Colon (tissue), 2 donors: Measurements from ENCODE around the gene CUX1.
"Not testable (repeated sequence)": the region's sequence is repeated elsewhere in the genome, so short reads cannot be mapped to it uniquely, and the experiment has no call there.

Source experiments
- FAIRE-seq: peaks from 2 replicates; lab custom pipeline; 2012; peaks lifted over from hg19 to GRCh38; lab: Jason Lieb, UNC
- donor health status: control.
- donor health status: control.

Gene CUX1

DNA sequence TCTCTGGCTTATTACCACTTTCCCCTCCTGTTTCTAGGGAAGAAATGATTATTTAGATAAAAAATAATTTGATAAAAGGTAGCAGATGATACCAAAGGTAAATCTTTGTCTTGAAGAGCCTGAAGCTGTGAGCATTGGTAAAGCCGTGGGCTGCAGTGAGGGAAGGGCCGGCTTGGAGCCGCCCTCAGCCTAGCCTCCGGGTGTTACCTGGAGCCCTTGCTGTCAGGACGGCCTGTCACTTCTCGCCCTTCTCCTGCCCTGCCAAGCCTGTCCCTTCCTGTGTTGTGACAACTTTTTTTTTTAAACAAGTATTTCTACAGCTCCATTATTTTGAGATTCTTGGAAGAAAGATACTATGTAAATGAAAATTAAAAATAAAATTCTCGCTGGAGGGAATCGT is 7.0 kb downstream of the CUX1 start:
- FAIRE-seq = no peak

DNA sequence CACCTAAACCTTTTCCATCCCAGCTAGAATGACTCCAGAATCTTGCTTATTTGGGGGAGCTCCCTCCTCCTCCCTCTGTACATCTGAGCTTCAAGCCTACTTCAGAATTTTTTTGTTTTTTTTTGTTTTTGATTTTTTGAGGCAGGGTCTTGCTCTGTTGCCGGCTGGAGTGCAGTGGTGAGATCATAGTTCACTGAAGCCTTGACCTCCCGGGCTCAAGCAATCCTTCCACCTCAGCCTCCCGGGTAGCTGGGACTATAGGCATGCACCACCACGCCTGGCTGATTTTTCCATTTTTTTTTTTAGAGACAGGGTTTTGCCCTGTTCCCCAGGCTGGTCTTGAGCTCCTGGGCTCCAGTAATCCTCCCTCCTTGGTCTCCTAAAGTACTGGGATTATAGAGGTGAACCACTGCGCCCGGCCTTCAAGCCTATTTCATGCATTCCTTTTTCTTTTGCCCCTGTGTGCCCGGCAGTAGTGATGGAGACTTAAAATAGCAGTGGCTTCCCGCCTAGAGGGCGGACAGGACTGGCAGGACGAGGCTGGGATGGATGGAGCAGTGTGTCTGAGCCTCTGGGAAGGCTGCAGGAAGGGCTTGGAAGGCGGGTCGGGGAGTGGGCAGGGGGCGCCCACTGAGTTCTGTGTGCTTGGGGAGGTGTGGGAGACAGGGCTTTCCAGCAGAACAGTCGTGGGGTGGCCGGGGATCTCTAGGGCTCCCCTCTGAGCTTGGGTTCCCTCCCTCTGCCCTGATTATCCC is 8.8 kb downstream of the CUX1 start:
- FAIRE-seq = no peak

DNA sequence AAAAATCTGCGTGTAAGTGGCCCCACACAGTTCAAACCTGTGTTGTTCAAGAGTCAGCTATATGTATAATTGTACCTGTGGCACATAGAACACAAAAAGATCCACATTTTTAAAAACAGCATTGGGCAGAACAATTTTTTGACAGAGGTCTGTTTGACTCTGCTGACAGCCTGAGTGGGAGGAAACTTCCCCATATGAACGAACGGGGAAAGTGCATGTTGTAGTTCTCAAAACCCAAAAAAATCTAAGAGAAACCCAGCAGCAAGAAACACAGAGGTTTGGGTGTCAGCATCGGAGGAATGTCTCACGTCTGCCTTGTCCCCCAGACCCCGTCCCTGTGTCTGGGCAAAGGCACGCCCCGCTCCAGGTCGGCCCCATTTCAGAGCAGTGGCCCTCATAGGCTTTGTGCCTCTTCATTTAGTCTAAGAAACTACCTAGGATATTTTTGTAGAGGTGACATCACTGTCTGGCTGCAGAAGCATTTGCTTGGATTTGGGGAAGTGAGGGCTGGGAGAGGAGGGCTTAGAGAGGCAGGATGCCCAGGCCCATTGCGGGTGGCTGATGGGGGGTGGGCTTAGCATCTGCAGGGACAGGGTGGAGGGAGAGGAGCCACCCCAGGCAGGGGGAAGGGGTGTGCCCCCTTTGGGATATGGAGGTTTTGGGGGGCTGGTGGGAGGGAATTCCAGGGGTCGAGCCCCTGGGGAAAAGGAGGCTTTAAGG is 11.0 kb downstream of the CUX1 start:
- FAIRE-seq = no peak

DNA sequence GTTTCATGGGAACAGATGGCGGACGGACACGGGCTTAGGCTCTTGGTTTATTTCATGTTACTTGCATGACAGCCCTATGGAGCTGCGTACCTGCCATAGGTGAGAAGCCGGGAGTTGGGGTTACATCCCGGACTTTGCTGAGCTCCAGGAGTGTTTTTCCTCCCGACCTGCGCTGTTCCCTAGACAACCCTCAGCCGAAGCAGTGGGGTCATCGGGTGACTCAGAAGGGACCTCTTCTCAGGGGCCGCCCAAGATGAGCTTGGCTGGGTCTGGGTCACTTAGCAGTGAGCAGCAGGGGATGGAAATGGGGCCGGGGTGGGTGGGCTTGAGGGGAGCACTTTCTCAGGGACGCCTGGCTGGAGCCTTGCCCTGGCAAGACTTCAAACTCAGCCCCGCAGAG is 11.9 kb downstream of the CUX1 start:
- FAIRE-seq = no peak

DNA sequence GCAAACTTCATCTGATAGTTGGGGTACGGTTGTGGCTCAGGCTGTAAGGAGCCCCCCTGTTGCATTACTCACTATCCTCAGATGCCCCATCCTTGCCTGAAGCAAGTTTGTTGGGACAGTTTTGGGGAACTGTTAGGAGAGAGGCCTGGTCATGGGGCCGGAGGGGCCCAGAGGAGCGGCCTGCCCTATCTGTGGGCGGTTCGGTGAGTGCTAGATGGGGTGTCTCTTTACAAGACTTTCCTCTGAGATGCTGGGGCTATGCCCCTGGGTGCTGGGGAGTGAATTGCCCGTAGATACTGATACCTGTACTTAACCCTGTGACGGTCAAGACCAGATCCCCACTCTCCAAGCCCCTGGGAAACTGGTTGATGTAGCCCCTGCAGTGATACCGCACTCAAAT is 12.4 kb downstream of the CUX1 start:
- FAIRE-seq = no peak

DNA sequence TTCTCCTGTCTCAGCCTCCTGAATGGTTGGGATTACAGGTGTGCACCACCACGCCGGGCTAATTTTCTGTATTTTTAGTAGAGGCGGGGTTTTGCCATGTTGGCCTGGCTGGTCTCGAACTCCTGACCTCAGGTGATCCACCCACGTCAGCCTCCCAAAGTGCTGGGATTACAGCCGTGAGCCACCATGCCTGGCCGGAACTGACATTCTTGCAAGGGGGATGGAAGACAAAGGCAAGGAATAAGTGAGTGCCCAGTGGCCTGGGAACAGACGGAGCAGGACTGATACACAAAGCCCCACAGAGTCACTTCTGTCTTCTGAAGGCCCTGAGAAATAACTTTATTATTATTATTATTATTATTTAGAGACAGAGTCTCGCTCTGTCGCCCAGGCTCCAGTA is 14.0 kb downstream of the CUX1 start:
- not testable (repeated sequence) for FAIRE-seq

DNA sequence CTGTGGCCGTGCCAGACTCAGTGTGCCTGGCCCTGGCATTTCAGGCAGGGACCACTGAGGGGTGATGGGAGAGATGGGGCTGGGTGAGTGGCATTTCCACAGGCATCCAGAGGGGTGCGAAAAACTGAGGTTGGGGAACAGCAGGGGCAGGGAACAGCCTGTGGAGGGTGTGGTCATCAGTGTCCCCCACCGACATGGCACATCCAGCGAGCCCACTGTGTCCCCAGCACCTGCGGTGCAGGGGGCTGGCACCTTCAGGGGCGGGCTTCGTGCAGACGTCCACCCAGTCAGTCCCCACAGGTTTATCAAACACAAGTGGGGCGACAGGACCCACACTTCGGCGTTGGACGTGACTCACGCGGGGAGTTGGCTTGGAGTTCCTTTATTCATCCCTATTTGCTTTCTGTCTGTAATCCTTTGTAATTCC is 14.8 kb downstream of the CUX1 start:
- no peak for FAIRE-seq

DNA sequence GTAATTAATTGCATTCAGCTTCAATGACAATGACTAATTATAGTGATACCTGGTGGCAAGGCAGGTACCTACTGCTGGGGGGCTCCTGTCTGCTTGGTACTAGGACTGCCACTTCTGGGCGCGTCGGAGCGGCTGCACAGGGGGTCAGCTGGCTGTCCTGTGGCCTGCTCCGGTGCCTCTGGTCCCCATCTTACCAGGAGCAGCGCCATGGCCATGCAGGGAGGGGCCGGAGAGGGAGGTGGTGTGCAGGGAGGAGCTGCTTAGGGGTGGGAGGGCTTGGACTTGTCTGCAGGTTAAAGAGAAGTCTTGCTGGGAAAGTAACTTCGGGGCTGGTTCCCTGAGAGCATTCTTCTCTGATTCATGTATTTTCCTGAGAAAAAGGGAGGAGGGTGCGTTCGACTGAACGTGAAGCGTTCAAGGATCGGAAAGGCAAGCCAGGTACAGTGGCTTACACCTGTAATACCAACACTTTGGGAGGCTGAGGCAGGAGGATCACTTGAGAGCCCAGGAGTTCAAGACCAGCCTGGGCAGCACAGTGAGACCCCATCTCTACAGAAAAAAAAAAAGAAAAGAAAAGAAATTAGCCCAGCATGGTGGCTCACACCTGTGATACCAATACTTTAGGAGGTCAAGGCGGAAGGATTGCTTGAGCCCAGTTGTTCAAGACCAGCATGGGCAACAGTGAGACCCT is 15.4 kb downstream of the CUX1 start:
- no peak for FAIRE-seq

DNA sequence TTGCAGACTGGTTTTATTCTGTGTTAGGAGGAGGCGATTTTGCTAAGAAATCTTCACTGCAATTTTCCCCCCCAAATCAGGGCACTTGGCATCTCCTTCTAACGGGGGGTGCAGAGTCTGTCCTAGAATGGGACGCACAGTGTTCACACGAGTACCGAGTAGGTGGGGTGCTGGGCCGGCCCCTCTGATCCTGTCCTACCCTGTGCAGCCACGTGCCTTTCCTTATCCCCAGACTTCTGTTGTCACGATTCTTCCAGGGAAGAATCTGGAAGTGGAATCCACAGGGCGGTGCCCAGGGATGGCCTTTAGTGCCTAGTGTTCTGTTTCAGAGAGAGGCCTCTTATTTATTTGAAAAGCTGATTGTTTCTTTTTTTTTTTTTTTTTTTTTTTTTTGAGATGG is 16.4 kb downstream of the CUX1 start:
- no peak for FAIRE-seq

DNA sequence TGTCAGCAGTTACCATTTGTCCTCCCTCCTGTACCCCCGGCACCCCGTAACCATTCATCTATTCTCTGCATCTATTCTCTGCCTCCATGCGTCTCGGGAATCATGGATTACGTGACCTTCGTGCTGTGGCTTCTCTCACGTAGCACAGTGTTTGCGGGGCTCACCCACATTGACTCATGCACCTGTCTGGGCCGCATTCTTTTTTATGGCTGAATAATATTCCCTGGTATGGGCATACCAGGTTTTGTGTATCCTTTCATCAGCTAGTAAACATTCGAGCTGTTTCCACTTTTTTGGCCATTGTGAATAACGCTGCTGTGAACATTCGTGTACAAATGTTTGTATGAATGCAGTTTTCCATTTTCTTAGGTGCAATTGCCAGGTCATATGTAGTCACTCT is 17.7 kb downstream of the CUX1 start:
- no peak for FAIRE-seq

DNA sequence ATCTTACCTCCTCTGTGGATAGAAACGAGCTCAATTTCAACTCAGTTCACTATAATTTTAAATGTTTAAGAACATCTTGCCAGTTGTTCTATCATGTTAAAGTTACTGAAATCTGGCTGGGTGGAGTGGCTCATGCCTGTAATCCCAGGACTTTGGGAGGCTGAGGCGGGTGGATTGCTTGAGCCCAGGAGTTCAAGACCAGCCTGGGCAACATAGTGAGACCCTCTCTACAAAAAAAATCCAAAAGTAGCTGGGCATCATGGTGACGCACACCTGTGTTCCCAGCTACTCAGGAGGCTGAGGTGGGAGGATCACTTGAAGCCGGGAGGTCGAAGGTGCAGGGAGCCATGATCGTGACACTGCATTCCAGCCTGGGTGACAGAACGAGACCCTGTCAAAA is 20.0 kb downstream of the CUX1 start:
- FAIRE-seq = not testable (repeated sequence)

DNA sequence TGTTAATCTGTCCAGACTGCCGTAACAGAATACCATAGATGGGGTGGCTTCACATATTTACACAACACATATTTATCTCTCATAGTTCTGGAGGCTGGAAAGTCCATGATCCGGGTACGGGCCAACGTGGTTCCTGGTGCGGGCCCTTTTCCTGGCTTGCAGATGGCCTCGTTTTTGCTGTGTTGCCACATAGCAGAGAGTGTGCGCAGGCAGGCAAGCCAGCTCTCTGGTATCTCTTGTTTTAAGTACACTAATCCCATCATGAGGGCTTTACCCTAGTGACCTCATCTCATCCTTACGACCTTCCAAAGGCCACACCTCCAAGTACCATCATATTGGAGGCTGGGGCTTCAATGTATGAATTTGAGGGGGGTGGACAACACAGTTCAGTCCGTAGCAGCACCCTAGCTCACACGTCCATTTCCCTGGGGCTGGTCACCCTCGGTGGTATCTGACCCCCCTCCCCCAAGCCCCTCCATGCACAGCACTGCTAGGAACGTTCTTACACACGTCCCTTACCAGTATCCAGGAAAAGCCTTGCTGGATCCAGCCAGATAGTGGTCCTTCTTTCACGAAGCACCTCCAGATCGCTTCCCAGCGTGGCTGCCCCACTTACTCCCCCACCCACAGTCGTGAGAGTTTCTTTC is 21.5 kb downstream of the CUX1 start:
- no peak for FAIRE-seq

DNA sequence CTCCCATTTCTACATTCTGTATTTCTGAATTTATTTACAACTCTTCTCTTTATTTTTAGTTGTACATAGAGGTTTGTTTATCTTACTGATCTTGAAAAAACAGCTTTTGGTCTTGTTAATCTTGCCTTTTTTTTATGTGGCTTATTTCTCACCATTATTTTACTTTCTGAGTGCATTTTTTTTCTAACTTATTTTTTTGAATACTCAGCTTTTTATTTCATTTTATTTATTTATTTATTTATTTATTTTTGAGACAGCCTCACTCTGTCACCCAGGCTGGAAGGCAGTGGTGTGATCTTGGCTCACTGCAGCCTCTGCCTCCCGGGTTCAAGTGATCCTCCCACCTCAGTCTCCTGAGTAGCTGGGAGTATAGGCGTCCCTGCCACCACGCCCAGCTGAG is 23.9 kb downstream of the CUX1 start:
- no peak for FAIRE-seq

DNA sequence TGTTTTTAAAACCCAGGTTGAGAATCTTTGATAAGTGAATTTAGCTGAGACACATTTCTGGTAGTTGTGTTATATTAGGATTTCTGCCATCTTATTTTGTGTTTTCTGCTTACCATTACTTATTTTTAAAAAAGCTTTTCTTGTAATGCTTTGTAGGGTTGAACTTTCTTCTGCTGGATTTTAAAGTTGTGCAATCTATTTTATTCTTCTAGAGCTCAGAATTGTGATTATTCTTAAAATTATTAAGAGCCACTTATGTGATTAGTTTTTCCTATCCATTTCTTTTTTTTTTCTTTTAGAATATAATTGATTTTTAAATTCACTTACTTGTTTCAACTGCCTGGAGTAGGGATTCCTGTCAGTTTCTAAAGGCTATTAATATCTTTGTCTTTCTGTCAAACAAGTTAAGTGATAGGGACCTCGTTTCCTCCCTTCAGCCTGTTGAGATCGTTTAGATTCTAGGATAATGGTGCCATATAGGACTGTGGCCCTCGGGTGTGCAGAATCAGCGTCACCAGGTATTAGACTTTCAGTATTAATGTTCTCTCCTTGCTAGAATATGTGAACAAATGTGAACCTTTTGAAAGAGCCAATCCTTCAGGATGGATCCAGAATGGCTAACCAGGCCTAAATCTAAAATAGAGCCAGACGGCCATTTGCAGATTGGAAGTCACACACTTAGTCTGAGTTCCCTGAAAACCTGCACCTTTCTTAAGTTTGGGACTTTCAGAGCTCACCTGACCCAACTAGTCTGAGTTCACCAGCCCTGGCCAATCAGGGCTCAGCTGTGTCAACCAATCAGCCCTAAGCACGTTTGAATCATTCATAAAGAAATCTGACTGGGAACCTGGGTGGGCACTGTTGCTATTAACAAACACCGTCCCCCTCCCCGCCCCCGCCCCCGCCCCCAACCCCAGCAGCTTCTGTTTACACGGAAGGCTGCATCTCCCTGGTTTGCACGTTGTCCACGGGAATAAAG is 26.2 kb downstream of the CUX1 start:
- FAIRE-seq = no peak

DNA sequence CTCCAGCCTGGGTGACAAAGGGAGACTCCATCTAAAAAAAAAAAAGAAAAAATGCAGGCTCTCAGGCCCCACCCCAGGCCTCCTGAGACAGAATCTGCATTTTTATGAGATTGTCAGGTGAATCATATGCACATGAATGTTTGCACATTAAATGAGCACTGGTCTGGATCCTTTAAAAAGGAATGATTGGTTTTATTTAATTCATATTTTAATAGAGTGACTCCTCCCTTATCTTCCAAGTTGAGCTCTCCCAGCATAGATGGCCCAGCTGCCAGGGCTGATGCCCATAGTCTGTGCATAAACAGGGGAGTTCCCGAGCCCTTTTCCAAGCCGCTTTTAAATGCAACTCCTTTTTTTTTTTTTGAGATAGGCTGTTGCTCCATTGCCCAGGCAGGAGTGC is 28.5 kb downstream of the CUX1 start:
- FAIRE-seq = no peak

DNA sequence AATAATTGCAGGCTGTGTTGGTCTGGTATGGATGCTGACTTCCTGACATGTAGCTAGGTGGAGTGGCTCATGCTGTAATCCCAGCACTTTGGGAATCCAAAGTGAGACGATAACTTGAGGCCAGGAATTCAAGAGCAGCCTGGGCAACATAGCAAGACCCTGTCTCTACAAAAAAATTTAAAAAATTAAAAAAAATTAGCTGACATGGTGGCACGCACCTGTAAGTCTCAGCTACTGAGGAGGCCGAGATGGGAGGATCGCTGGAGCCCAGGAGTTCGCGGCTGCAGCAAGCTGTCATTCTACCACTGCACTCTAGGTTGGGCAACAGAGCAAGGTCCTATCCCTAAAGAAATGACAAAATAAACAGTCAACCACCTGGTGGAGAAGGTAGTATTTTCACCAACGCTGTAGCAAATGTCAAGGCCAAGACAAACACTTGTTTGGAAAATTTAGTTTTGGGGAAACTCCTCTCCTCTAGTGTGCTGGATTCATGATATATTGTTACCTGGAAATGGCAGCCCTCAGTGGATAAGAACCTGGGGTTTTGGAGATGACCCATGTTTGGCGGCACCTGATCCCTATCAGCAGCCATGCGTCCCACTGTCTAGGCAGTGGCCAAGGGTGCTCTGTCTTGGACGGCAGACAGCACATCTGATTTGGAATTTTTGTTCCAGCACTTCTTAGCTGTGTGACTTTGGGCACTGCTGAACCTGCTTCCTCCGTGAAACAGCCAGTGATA is 29.5 kb downstream of the CUX1 start:
- no peak for FAIRE-seq

DNA sequence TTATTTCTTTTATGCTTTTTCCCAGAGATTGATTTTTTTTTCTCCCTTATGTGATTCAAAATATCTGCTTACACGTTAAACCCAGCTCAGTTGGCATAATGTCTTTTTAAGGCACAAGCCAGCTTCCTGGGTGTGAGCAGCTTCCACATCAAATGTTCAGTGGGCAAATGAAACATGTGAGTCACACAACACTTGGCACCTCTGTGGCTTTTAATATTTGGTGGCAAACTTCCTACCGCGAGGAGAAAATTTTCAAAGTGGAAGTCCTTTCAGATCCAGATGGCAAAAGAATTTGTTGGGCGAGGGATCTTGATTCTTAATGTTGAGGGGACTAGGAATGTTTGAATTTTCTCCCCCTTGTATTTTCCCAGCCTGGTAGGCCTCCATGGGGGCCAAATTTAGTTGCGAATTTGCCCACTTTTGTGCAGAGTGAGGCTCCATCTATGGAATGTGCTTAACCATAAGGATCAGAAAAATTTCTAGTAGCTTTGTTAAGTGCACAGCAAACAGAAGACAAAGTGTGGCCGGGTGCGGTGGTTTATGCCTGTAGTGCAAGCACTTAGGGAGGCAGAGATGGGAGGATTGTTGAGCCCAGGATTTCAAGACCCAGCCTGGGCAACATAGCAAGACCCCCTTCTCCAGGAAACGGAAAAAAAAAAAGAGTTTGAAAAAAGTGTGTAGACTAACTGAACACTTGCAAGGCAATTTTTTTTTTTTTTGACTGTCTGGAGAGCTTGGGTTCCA is 31.0 kb downstream of the CUX1 start:
- no peak for FAIRE-seq

DNA sequence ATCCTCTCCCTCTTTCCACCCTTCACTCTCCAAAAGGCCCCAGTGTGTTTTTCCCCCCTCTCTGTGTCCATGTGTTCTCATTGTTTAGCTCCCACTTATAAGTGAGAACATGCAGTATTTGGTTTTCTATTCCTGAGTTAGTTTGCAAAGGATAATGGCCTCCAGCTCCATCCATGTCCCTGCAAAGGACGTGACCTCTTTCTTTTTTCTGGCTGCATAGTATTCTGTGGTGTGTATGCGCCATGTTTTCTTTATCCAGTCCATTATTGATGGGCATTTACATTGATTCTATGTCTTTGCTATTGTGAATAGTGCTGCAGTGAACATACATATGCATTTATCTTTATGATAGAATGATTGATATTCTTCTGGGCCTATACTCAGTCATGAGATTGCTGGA is 31.9 kb downstream of the CUX1 start:
- not testable (repeated sequence) for FAIRE-seq

DNA sequence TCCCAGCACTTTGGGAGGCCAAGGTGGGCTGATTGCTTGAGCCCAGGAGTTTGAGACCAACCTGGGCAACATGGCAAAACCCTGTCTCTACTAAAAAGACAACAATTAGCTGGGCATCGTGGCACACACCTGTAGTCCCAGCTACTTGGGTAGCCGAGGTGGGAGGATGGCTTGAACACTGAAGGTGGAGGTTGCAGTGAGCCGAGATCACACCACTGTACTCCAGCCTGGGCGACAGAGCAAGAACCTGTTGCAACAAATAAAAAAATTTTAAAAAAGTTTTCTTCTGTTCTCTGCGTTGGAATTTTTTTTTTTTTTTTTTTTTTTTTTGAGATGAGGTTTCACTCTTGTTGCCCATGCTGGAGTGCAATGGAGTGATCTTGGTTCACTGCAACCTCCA is 34.9 kb downstream of the CUX1 start:
- not testable (repeated sequence) for FAIRE-seq

DNA sequence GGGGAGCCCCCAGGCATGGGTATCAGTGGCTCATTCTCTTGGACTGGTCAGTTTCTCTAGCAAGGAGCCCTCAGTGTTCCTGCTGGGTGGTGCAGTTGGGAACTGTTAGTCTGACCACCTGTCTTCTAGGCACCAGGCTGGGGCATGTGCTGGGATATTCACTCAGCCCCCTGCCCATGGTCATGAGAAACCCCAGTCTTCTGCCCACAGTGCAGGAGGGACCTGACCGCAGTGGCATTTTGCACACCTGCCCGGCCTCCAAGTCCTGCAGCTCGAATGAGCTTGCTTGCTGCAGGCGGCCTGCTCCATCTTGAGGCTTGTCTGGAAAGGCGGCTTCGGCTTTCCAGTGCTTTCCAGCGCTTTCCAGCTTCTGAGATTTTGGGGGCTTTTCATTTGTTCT is 36.3 kb downstream of the CUX1 start:
- FAIRE-seq = no peak
